Astrocyte of the cerebellum (primary cell): ENCODE results near the gene IKZF1.

ENCODE experiments used
- DNase-seq: peaks from one replicate; pipeline ENCODE4 v3.0.0-alpha.2; 2011; ENCODE audit warnings: low read depth
- H3K4me3 ChIP-seq: 2 replicates; pipeline ENCODE4 v1.5.1; 2011; ENCODE audit warnings: mild to moderate bottlenecking, low read depth, low read length, moderate library complexity
- CTCF ChIP-seq: IDR thresholded peaks from 2 replicates; pipeline ENCODE4 v1.5.1; 2012; ENCODE audit warnings: low read length, low read depth, moderate library complexity, mild to moderate bottlenecking; ENCODE audit errors: missing control alignments
- in situ Hi-C: cut with HindIII; loops from 2 replicates; pipeline ENCODE4 v1.10.0; 2017; ENCODE audit warnings: low sequenced_read_pairs

The IKZF1 gene

GRCh38 chr7:50281680-50282445 lies 22.7 kb upstream of the IKZF1 start:
- no peak for TF ChIP-seq CTCF
- no peak for DNase-seq
- no peak overlapping the region for H3K4me3 ChIP-seq
- in situ Hi-C loops = no loop called here

GRCh38 chr7:50282813-50283605 lies 21.5 kb upstream of the IKZF1 start:
- TF ChIP-seq CTCF = no peak
- in situ Hi-C loops = no loop called here
- H3K4me3 ChIP-seq = no peak overlapping the region
- DNase-seq = no peak

- TF ChIP-seq CTCF = no peak
- no peak for DNase-seq
- no peak overlapping the region for H3K4me3 ChIP-seq
- in situ Hi-C loops = no loop called here
Measured at GRCh38 chr7:50283731-50284130, 20.8 kb upstream of the IKZF1 start.

- H3K4me3 ChIP-seq = no peak overlapping the region
- TF ChIP-seq CTCF = no peak
- DNase-seq = no peak
- in situ Hi-C loops = no loop called here
Measured at GRCh38 chr7:50284296-50284695, 20.2 kb upstream of the IKZF1 start.

GRCh38 chr7:50285269-50285668 lies 19.2 kb upstream of the IKZF1 start:
- no peak for DNase-seq
- no peak overlapping the region for H3K4me3 ChIP-seq
- TF ChIP-seq CTCF = no peak
- in situ Hi-C loops = no loop called here

- no peak overlapping the region for H3K4me3 ChIP-seq
- in situ Hi-C loops = no loop called here
- DNase-seq = no peak
- no peak for TF ChIP-seq CTCF
Measured at GRCh38 chr7:50287129-50287528, 17.4 kb upstream of the IKZF1 start.
